SK-N-SH treated with all-trans-retinoic acid at 6 μM for 48 hours (cell line): ENCODE results near the gene ZFHX3.

Source experiments
- ARNTL ChIP-seq: fragments of 450-650 bp; formaldehyde crosslinking; IDR thresholded peaks from 2 replicates; pipeline ENCODE4 v1.5.0; 2020; ENCODE audit warnings: low read depth, mild to moderate bottlenecking, moderate library complexity, borderline replicate concordance
- PATZ1 ChIP-seq: fragments of 250-450 bp; sonication (Bioruptor Pico); IDR thresholded peaks from 2 replicates; pipeline ENCODE4 v1.8.0; 2020; ENCODE audit warnings: mild to moderate bottlenecking, moderate library complexity, borderline replicate concordance
- POU6F1 ChIP-seq: fragments of 250-450 bp; sonication (Bioruptor Pico); IDR thresholded peaks from 2 replicates; pipeline ENCODE4 v1.8.0; 2021; ENCODE audit warnings: low read depth, mild to moderate bottlenecking, moderate library complexity, borderline replicate concordance

- TF ChIP-seq POU6F1 (CRISPR knock-in tag) = no peak
- TF ChIP-seq ARNTL (CRISPR knock-in tag) = no peak
- TF ChIP-seq PATZ1 (CRISPR knock-in tag) = no peak
Measured at GRCh38 chr16:72752004-72752695, 295.8 kb downstream of the ZFHX3 start.
